Endothelial cell of umbilical vein (primary cell): ENCODE measurements around the gene DLST. TPM values are rescaled to one million over a fixed set of nuclear protein-coding genes. Genes with fewer than 3 reads are reported as not detected.

Source experiments
- BruUV-seq: library from RNA; stranded (reverse); fragments of 400-500 nt; replicated peaks from 2 replicates; lab custom pipeline; 2021; lab: Mats Ljungman, UMichigan
- CTCF ChIA-PET: fragments of 300-600, 350-600 bp; sonication (Branson Sonifier 250); formaldehyde crosslinking; loops from one replicate; lab custom pipeline; 2021; ENCODE audit warnings: antibody characterized with exemption, inconsistent platforms; lab: Charles Lee
- POLR2A ChIA-PET: fragments of 300-600, 350-600 bp; sonication (Branson Sonifier 250); formaldehyde crosslinking; loops from one replicate; lab custom pipeline; 2021; ENCODE audit warnings: antibody characterized with exemption, inconsistent platforms; lab: Charles Lee
- DNase-seq: peaks from one replicate; pipeline ENCODE4 v3.0.0-alpha.2; 2011; ENCODE audit warnings: low read depth, low spot score
- FAIRE-seq: peaks from 2 replicates; lab custom pipeline; 2011; peaks lifted over from hg19 to GRCh38; lab: Jason Lieb, UNC
- H2AFZ ChIP-seq: 2 replicates; pipeline ENCODE4 v1.6.0; 2012; ENCODE audit warnings: low read depth, low read length, control low read depth, inconsistent platforms
- H3K27ac ChIP-seq: 2 replicates; pipeline ENCODE4 v1.5.1; 2011; ENCODE audit warnings: low read depth, mild to moderate bottlenecking, control low read depth, low read length, moderate library complexity; ENCODE audit not compliant: insufficient read depth
- H3K27me3 ChIP-seq, 2 experiments: 2 replicates each; pipeline versions ENCODE4 v1.6.0 to v1.6.1; 2011; ENCODE audit warnings: low read length in 2 of 2, mixed read lengths in 1 of 2; ENCODE audit not compliant: control insufficient read depth in 2 of 2, insufficient read depth in 2 of 2
- H3K36me3 ChIP-seq, 2 experiments: 2 replicates in 1 of 2; 3 replicates in 1 of 2; pipeline ENCODE4 v1.5.1; 2011; ENCODE audit warnings: low read length in 2 of 2, mild to moderate bottlenecking in 1 of 2, moderate library complexity in 1 of 2; ENCODE audit not compliant: control insufficient read depth in 2 of 2, insufficient read depth in 2 of 2; ENCODE audit errors: extremely low read depth in 1 of 2
- H3K4me1 ChIP-seq: 3 replicates; pipeline ENCODE4 v1.5.1; 2011; ENCODE audit warnings: mild to moderate bottlenecking, low read length; ENCODE audit not compliant: control insufficient read depth, insufficient read depth; ENCODE audit errors: extremely low read depth
- H3K4me2 ChIP-seq: 2 replicates; pipeline ENCODE4 v1.6.1; 2011; ENCODE audit warnings: low read length, control low read depth, mixed read lengths; ENCODE audit not compliant: insufficient read depth
- H3K4me3 ChIP-seq, 3 experiments: fragments of 200-600 bp in 1 of 3; sonication (generic), shearing (Covaris generic) in 1 of 3; replicated peaks in 1 of 3; 2 replicates each; pipeline ENCODE4 v1.5.1; 2011 to 2016; ENCODE audit warnings: control low read depth in 3 of 3, low read length in 3 of 3, mild to moderate bottlenecking in 2 of 3, inconsistent platforms in 1 of 3, low read depth in 1 of 3, moderate library complexity in 1 of 3; ENCODE audit not compliant: insufficient read depth in 1 of 3
- H3K79me2 ChIP-seq: 2 replicates; pipeline ENCODE4 v1.6.0; 2012; ENCODE audit warnings: low read length, inconsistent platforms; ENCODE audit not compliant: control insufficient read depth, insufficient read depth
- H3K9ac ChIP-seq: replicated peaks from 2 replicates; pipeline ENCODE3; 2011; ENCODE audit warnings: low read length, control low read depth; ENCODE audit not compliant: insufficient read depth; ENCODE audit errors: extremely low read depth
- H3K9me1 ChIP-seq: replicated peaks from 3 replicates; pipeline ENCODE4 v1.6.0; 2011; ENCODE audit warnings: mild to moderate bottlenecking, low read length; ENCODE audit not compliant: control insufficient read depth, insufficient read depth; ENCODE audit errors: extremely low read depth
- H3K9me3 ChIP-seq: replicated peaks from 2 replicates; pipeline ENCODE4 v1.5.1; 2012; ENCODE audit warnings: low read length, inconsistent platforms; ENCODE audit not compliant: control insufficient read depth, insufficient read depth
- H4K20me1 ChIP-seq: replicated peaks from 2 replicates; pipeline ENCODE3; 2011; ENCODE audit warnings: mild to moderate bottlenecking, low read length; ENCODE audit not compliant: control insufficient read depth, insufficient read depth; ENCODE audit errors: extremely low read depth
- GATA2 ChIP-seq: IDR thresholded peaks from 2 replicates; pipeline ENCODE4 v1.7.0; 2011; ENCODE audit warnings: low read depth, mild to moderate bottlenecking, moderate library complexity, mixed read lengths, low read length; ENCODE audit not compliant: insufficient read length, insufficient read depth
- JUN ChIP-seq: IDR thresholded peaks from 2 replicates; pipeline ENCODE4 v1.6.1; 2011; ENCODE audit warnings: borderline replicate concordance, low read depth; ENCODE audit not compliant: insufficient read length, insufficient read depth
- MYC ChIP-seq: IDR thresholded peaks from one replicate; pipeline ENCODE4 v1.6.1; 2011; ENCODE audit warnings: mild to moderate bottlenecking, low read depth, low read length
- POLR2A ChIP-seq: IDR thresholded peaks from 2 replicates; pipeline ENCODE4 v1.6.1; 2012; ENCODE audit warnings: low read depth, mild to moderate bottlenecking, control low read depth, low read length
- POLR2AphosphoS5 ChIP-seq: IDR thresholded peaks from 2 replicates; pipeline ENCODE4 v1.6.1; 2012; ENCODE audit warnings: low read depth, mild to moderate bottlenecking, control low read depth, low read length, moderate library complexity; ENCODE audit not compliant: insufficient read depth
- dilution Hi-C: fragments of 300-500 bp; cut with MboI; formaldehyde crosslinking; loops from one replicate; pipeline ENCODE4 v1.15.0; 2019; ENCODE audit warnings: low sequenced_read_pairs; ENCODE audit not compliant: extremely low pct_ligation_motif_present
- intact Hi-C: fragments of 100-400 bp; cut with micrococcal nuclease; formaldehyde crosslinking; loops from one replicate; pipeline ENCODE4 v1.10.0; 2022
- polyA plus RNA-seq, 4 experiments: library from polyadenylated mRNA; depleted of rRNA in 3 of 4; stranded (reverse) in 3 of 4; unstranded in 1 of 4; fragments of >200 nt; gene quantifications; 2 replicates each; pipeline versions ENCODE4 v1.2.1 to v1.2.3, GENCODE V29; 2011 to 2012; ENCODE audit warnings: missing spikeins in 1 of 4
- total RNA-seq: library from RNA; stranded (reverse); gene quantifications from 2 replicates; pipeline ENCODE4 v1.2.3, GENCODE V29; 2021
- TF ChIP-seq, protein P1 (sequence below), 2 donors: IDR thresholded peaks; 1 replicate in 1 of 2; 2 replicates in 1 of 2; pipeline ENCODE4 v1.5.1; 2011; ENCODE audit warnings: low read length in 2 of 2, mild to moderate bottlenecking in 2 of 2, moderate library complexity in 2 of 2, control low read depth in 1 of 2, inconsistent platforms in 1 of 2, low read depth in 1 of 2; ENCODE audit not compliant: insufficient read depth in 1 of 2; ENCODE audit errors: extremely low read depth in 1 of 2
- TF ChIP-seq, protein P2 (sequence below): IDR thresholded peaks from 2 replicates; pipeline ENCODE4 v1.6.1; 2011; ENCODE audit not compliant: insufficient read depth, insufficient read length

The DLST gene
- total and polyA plus RNA-seq, 2 donors (not counting 3 experiments of a cell fraction or from before 2014, with no cell fraction given) = 98.4 to 110 TPM

GRCh38 chr14:74917646-74918081 lies 35.9 kb downstream of the DLST start:
- no peak for DNase-seq
- Histone ChIP-seq H3K4me1 (peaks cover 6% of the 10 kb centered on the region), H3K9ac (no peak overlapping the region), H3K9me1 (no peaks in the 10 kb centered on the region), H3K9me3 (no peaks in the 10 kb centered on the region), H3K4me3 (no peak overlapping the region), H3K27me3 (no peaks in the 10 kb centered on the region), H3K27ac (no peak overlapping the region), H3K36me3 (no peaks in the 10 kb centered on the region), H3K79me2 (no peaks in the 10 kb centered on the region), H2AFZ (no peak overlapping the region), H3K4me2 (no peak overlapping the region), H4K20me1 (no peaks in the 10 kb centered on the region)
- ChIA-PET CTCF (interaction anchor here (1.5 to 4.5 kb wide), 4 partner anchors 10 to 172 kb away, joined by 4 to 53 read pairs (median 10); no protein-coding TSS in a partner anchor), POLR2A (interaction anchor here (0.6 kb wide), 1 partner anchor 175 kb away, joined by 3 read pairs; no protein-coding TSS in a partner anchor)
- intact Hi-C loops (no loop called here), dilution Hi-C loops (no loop called here)
- BruUV-seq = no TSS peak
- TF ChIP-seq MYC = no peak
- TF ChIP-seq POLR2AphosphoS5 = no peak
- TF ChIP-seq, protein P1, sequence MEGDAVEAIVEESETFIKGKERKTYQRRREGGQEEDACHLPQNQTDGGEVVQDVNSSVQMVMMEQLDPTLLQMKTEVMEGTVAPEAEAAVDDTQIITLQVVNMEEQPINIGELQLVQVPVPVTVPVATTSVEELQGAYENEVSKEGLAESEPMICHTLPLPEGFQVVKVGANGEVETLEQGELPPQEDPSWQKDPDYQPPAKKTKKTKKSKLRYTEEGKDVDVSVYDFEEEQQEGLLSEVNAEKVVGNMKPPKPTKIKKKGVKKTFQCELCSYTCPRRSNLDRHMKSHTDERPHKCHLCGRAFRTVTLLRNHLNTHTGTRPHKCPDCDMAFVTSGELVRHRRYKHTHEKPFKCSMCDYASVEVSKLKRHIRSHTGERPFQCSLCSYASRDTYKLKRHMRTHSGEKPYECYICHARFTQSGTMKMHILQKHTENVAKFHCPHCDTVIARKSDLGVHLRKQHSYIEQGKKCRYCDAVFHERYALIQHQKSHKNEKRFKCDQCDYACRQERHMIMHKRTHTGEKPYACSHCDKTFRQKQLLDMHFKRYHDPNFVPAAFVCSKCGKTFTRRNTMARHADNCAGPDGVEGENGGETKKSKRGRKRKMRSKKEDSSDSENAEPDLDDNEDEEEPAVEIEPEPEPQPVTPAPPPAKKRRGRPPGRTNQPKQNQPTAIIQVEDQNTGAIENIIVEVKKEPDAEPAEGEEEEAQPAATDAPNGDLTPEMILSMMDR (IDR thresholded peaks at IDR 0.05; ENCODE audit: extremely low read depth in 1 of 2, insufficient read depth in 1 of 2, low read depth in 1 of 2, low read length in 2 of 2) = no peak
- TF ChIP-seq JUN = no peak
- TF ChIP-seq, protein P2, sequence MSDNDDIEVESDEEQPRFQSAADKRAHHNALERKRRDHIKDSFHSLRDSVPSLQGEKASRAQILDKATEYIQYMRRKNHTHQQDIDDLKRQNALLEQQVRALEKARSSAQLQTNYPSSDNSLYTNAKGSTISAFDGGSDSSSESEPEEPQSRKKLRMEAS = no peak
- no peak for TF ChIP-seq POLR2A
- TF ChIP-seq GATA2 = no peak
- no peak for FAIRE-seq
